Activated CD4-positive, alpha-beta T cell treated with anti-CD3 and anti-CD28 coated beads, Interleukin-2, amount 50 U/mL, for 24 hours (primary cell): ENCODE results near the gene CAV1.

Experiments
- DNase-seq, 2 donors: peaks; one replicate each; pipeline ENCODE4 v3.0.0-alpha.2; 2020; ENCODE audit warnings: low read depth in 1 of 2, low spot score in 1 of 2

Gene CAV1

GRCh38 chr7:116502201-116503096, 22.4 kb upstream of the CAV1 start:
- DNase-seq, result no peak

- no peak for DNase-seq
These were observed 21.0 kb upstream of the CAV1 start for GRCh38 chr7:116503835-116504234.

- DNase-seq, result no peak
These were observed 19.6 kb upstream of the CAV1 start for GRCh38 chr7:116505278-116505677.

- no peak for DNase-seq
These were observed 19.0 kb upstream of the CAV1 start for GRCh38 chr7:116505823-116506222.

- DNase-seq, result no peak
These were observed 14.8 kb upstream of the CAV1 start for GRCh38 chr7:116509982-116510579.

GRCh38 chr7:116510795-116511194, 14.0 kb upstream of the CAV1 start:
- DNase-seq, result no peak

GRCh38 chr7:116511552-116512519, 13.0 kb upstream of the CAV1 start:
- no peak for DNase-seq

- no peak for DNase-seq
These were observed 12.2 kb upstream of the CAV1 start for GRCh38 chr7:116512520-116513188.

GRCh38 chr7:116515584-116515983, 9.3 kb upstream of the CAV1 start:
- no peak for DNase-seq

- DNase-seq, result no peak
These were observed 8.5 kb upstream of the CAV1 start for GRCh38 chr7:116516324-116516723.

- DNase-seq, result no peak
These were observed 7.2 kb upstream of the CAV1 start for GRCh38 chr7:116517626-116518025.

- DNase-seq, result no peak
These were observed 5.9 kb upstream of the CAV1 start for GRCh38 chr7:116518961-116519360.

- DNase-seq, result no peak
These were observed 3.7 kb upstream of the CAV1 start for GRCh38 chr7:116521046-116521664.

- no peak for DNase-seq
These were observed 2.6 kb upstream of the CAV1 start for GRCh38 chr7:116522247-116522646.

GRCh38 chr7:116524221-116524608, 621 bp upstream of the CAV1 start:
- no peak for DNase-seq

GRCh38 chr7:116525298-116525912, 569 bp downstream of the CAV1 start:
- peak in 1 of 2 donors; percentile 2 for DNase-seq

GRCh38 chr7:116525913-116526861, 1.4 kb downstream of the CAV1 start:
- DNase-seq, result peak in 1 of 2 donors; percentile 24

- DNase-seq, result no peak
These were observed 2.1 kb downstream of the CAV1 start for GRCh38 chr7:116526897-116527296.

- no peak for DNase-seq
These were observed 2.7 kb downstream of the CAV1 start for GRCh38 chr7:116527521-116527920.
